Measurements from ENCODE around the gene CNST.
A peak's percentile ranks its signal among the peaks of the same experiment; 100 is the strongest.
"Not testable (repeated sequence)": the region's sequence is repeated elsewhere in the genome, so short reads cannot be mapped to it uniquely, and the experiment has no call there.

Gene CNST

DNA sequence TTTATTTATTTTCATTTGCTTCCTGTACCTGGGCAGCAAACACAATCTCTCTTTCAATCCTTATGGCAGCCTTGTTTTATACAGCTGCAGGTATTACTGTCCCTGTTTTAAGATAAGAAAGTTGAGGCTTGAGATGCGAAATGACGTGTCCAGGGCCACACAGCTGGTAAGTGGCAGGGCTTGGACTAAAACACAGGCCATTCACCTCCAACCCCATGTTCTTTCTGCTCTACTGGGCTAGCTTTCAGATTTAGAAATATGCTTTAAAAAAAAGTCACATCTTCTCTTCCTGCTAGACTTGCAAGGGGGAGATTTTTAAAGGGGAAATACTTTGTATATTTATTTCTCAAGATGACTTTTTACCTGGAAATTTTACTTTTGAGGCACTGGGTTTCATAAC is 62.8 kb downstream of the CNST start:
- peak in 1 of 5 experiments; percentile 11 for DNase-seq

DNA sequence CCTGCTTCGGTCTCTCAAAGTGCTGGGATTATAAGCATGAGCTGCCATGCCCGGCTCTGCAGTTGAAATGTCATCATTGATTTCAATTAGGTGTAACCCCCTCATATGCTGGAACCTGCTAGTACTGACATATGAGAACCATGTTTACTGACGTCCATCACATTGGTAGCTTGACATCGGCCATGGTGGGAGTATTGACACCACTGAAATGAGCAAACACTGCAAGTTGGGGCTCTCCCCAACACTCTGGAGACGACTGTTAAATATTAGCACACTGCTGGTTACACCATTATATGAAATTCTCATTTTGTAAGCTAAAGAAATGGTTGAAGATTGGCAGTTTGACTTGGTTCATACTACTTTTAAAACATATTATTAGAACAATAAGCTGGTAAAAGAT is 63.7 kb downstream of the CNST start:
- DNase-seq: no peak

DNA sequence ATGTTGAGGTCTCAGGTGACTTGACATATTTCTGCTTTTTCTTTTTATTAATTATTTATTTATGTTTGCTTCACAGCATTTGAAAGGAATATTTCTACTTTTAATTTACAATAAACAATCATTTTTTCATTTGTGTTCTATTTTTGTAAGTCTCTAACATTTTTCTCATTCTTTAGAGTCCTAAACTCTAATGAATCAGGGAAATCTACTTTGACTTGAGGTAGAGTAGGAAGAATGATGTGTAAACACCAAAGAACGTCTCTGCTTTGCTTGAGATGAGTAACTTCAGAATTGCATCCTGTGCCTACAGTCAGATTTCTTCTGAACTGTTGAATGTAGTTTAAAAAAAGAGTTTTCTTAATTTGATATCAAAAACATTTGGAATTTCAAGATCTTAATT is 65.2 kb downstream of the CNST start:
- DNase-seq: peak in 1 of 5 experiments; percentile 13

GRCh38 chr1:246632281-246633168 is 66.3 kb downstream of the CNST start:
- no peak for DNase-seq

GRCh38 chr1:246634659-246635058 is 68.4 kb downstream of the CNST start:
- DNase-seq: not testable (repeated sequence)

DNA sequence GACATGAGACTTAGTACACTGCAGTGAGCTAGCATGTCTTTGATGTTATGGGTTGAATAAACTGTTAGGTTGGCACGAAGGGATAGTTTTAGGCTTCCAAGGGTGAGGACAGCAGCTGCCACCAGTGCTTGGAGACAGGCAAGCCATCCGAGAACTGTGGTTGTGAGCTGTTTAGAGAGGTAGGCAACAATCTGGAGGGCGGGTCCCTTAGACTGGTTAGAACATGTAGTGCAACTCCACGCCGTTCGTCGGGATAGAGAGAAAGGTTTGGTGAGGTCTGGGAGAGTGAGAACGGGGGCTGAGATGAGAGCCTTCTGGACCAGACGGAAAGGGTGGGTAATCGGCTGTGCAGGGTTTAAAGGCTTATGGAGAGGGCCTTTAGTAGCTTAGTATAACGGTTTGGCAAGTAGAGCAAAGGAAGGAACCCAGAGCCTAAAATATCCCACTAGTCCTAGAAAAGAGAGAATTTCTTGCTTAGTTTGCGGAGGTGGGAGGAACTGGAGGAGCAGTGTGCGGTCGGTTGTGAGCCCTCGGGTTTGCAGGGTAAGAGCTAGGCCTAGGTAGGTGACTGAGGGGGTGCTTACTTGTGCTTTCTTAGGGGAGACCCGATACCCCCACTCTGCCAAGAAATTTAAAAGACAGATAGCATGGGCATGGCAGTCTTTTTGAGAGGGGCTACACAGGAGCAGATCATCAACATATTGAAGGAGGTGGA is 72.8 kb downstream of the CNST start:
- no peak for DNase-seq

DNA sequence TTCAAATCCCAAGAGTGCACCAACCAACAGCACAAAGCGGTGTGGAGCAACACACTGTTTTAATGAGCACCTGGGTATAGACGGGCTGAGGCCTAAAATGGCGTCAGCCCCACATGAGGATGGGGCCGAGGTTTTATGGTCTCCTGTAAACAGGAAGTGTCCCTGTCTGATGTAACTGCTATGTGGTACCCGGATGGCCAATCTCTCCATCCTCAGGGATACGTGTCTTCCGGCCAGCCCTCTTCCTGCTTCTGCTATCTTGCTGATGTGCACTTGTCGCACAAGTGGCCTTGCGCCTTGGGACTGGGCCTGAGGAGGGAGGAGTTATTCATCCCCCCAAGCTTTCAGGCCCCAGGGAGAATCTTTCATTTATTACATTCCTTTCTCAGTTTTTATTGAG is 73.5 kb downstream of the CNST start:
- DNase-seq: no peak

DNA sequence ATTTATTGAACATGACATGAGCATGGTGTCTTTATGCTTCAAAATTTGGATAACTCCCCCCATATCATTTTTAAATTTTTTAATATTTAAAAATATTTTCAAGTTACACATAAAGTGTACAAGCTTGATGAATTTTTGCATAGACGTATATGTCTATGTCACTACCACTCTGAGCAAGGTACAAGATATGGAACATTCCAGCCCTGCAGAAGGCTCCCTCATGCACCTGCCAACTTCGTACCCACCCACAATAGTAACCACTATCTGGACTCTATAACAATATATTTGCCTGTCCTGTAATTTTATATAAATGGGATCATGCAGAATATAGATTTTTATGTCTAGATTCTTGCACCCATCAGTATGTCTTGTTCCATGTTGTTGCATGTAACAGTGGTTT is 74.5 kb downstream of the CNST start:
- DNase-seq: no peak

DNA sequence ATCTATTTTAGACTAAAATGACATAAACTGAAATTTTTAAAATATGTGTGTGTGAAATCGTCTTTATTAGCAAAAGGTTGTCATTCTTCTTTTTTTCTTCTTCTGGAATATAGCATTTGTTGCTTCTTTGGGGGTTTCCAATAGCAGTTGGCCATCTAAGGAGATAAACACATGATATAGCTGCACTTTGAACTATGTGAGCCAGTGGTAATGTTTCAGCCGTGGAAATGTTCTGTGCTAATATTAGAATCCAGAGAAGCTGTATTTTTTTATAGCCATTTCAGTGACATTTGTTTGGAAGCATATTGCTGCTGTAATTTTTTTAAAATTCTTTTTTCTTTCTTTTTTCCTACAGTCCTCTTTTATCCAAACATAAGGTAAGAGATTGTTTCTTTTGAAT is 75.1 kb downstream of the CNST start:
- no peak for DNase-seq

GRCh38 chr1:246642719-246643118 is 76.5 kb downstream of the CNST start:
- DNase-seq: no peak

DNA sequence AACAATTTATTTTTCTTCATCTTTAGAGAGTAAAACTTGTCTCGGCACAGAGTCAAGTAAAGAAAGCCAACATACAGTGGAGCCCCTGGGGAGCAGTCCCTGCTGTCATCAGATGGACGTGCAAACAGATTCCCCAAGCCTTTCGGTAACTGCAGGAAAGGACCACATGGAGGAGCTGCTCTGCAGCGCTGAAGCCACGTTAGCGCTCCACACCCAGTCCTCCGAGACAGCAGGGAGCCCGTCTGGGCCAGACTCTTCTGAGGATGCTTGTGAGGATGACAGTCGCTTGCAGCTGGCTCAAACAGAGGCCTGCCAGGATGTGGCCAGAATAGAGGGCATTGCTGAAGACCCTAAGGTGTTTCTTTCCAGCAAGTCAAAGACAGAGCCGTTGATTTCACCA is 80.9 kb downstream of the CNST start:
- DNase-seq: no peak

GRCh38 chr1:246647513-246647912 is 81.3 kb downstream of the CNST start:
- DNase-seq: no peak

DNA sequence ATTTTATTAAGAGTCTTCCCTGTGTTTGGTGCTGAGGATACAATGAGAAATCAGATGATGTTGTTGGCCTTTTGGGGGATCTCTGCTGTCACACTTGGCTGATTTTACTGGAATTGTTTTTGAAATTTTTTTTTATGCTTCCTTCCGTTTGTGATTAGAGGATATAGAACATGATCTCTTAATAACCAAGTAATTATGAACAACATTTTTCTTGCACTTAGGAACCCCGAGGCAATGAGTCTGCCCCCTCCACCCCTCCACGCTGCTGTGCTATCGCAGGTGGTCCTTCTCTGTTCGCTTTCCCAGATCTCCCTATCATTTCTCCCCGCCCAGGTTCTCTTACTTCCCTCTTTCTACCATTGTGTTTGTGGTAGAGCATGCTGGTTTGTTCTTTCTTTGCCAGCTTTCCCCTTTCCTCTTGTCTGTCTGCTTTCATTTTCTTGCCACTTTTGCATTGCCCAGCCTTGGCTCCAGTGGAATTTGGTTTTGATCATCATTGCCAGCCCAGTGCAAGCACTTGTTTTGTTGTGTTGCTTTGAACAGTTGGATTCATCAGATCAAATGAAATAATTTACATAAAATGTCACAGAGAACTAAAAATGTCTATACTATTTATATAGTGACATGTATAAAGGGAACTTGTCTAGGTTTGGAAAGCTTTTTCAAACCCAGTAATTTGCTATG is 84.9 kb downstream of the CNST start:
- DNase-seq: no peak

- no peak for DNase-seq
These were observed 92.3 kb downstream of the CNST start for GRCh38 chr1:246658567-246658966.

- DNase-seq: no peak
These were observed 93.4 kb downstream of the CNST start for GRCh38 chr1:246659594-246660140.

- no peak for DNase-seq
These were observed 95.2 kb downstream of the CNST start for GRCh38 chr1:246661451-246661850.

DNA sequence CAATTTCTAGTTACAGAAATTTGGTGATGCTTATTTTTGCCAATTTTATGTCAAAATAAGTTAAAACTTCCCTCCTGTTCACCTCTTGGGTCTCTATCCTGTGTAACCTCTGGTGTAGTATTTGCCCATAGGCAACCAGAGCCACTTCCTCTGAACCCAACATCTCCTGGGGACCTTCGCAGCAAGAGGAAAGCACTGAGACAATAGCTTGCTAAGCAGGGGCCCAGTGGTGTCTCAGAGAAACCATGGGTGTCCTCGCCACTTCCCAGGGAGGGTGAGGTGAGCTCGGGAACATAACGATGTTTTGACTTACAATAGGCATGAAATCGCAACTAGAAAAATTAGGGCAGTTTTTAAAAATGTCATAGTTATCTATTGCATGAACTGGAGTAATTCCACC is 101.5 kb downstream of the CNST start:
- no peak for DNase-seq

- no peak for DNase-seq
These were observed 103.4 kb downstream of the CNST start for GRCh38 chr1:246669659-246670058.

GRCh38 chr1:246674049-246674448 is 107.8 kb downstream of the CNST start:
- no peak for DNase-seq

- DNase-seq: no peak
These were observed 111.6 kb downstream of the CNST start for GRCh38 chr1:246677842-246678241.

DNA sequence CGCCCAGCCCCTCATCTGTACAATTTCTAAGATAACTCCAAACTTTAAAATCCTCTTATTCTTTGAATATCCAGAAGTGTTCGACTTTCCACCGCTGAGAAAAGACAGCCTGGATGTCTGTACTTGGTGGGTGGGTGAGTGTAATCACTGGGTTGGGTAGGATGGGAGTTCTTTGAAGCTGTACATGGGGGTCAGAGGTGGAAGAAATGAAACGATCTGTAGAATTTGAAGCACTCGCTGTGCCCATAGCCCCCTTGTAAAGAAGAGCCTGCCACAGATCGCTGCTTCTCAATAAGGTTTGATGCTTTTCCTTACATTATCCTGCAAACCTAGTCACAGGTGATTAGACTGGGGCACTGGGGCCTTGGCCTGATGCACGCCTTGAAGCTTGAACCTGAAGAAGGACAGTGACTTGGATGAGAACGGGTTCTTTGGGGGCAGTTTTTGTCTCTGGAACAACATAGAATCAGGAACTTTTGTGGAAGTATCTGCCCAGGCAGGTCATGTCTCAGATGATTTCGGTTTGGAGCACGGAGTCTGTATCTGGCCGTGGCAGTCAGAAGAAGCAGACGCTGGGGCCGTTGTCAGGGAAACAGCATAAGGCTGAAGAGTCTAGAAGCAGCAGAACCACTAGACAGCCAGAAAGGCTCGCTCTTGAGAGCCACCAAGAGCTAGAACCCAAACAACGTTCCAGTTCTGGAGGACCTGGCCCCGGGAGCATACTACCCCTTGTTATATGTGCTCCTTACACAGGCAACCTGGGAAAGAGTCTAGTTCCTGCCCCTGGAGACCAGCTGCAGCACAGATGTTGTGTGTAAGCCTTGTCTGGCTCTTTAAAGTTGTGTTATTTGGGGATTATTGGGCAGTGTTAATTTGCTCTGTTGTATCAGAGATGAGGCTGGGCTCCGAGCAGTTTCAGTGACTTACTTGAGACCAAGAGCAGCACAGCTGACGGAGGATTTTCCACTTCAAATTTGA is 112.8 kb downstream of the CNST start:
- no peak for DNase-seq

- no peak for DNase-seq
These were observed 113.5 kb downstream of the CNST start for GRCh38 chr1:246679794-246680177.

Measured in T-helper 2 cell (primary cell).